A673 (cell line): ENCODE data around the gene PTCH2.

Experiments used
- CTCF ChIP-seq: fragments of 300-800, 200-600 bp; sonication (generic); conservative IDR thresholded peaks from 2 replicates; pipeline ENCODE4 v1.5.1; 2017; ENCODE audit warnings: low read depth, mild to moderate bottlenecking, antibody characterized with exemption, low read length, moderate library complexity, mixed read lengths
- EZH2 ChIP-seq: fragments of 200-600 bp; sonication (generic); IDR thresholded peaks from 2 replicates; pipeline ENCODE4 v1.6.1; 2017; ENCODE audit warnings: borderline replicate concordance, low read depth, mild to moderate bottlenecking, mixed read lengths, antibody characterized with exemption, low read length; ENCODE audit not compliant: poor library complexity, severe bottlenecking

- no peak for TF ChIP-seq CTCF
- no peak for TF ChIP-seq EZH2
Measured at GRCh38 chr1:44862829-44863401, 19.9 kb upstream of the PTCH2 start.
